Cardiac septum (tissue), 1 donor: ENCODE data around the gene FDCSP. TPM values are rescaled to one million over a fixed set of nuclear protein-coding genes. Genes with fewer than 3 reads are reported as not detected.
"Not testable (repeated sequence)": the region's sequence is repeated elsewhere in the genome, so short reads cannot be mapped to it uniquely, and the experiment has no call there.

ENCODE experiments used
- DNase-seq: peaks from one replicate; pipeline ENCODE4 v3.0.0-alpha.2; 2020; ENCODE audit warnings: low spot score
- intact Hi-C: fragments of 100-400 bp; cut with DNase I; formaldehyde crosslinking; loops from one replicate; pipeline ENCODE4 v1.14.0; 2022
- total RNA-seq: library from RNA; stranded (reverse); fragmentation: NEBNext Ultra II Directional; extraction: Animal tissue kit (Norgen Biotek cat#: 25700); gene quantifications from one replicate; pipeline ENCODE4 v1.2.1, GENCODE V29; 2021
- donor health status: DM: no; HTN: no; CAD: no.

The FDCSP gene
- total RNA-seq, 1 donor from 2014 or later, result not detected

- intact Hi-C loops, result no loop called here
- no peak for DNase-seq
Measured at GRCh38 chr4:70236125-70236524, 10.2 kb downstream of the FDCSP start.

GRCh38 chr4:70239131-70239883 is 13.4 kb downstream of the FDCSP start:
- DNase-seq, result no peak
- intact Hi-C loops, result no loop called here

GRCh38 chr4:70239884-70240591 is 14.1 kb downstream of the FDCSP start:
- intact Hi-C loops, result no loop called here
- no peak for DNase-seq

GRCh38 chr4:70242297-70242696 is 16.4 kb downstream of the FDCSP start, which contains the start of gene CSN3:
Gene CSN3 (plus strand): TSS chr4:70242597. CDS start chr4:70244820, 2,223 bp downstream.
- DNase-seq, intact Hi-C loops: not testable (repeated sequence)

GRCh38 chr4:70243091-70243490 is 17.2 kb downstream of the FDCSP start:
- intact Hi-C loops, result no loop called here
- no peak for DNase-seq

GRCh38 chr4:70251250-70251944 is 25.5 kb downstream of the FDCSP start:
- DNase-seq, result no peak
- intact Hi-C loops, result no loop called here

GRCh38 chr4:70251945-70252277 is 26.0 kb downstream of the FDCSP start:
- intact Hi-C loops, result no loop called here
- no peak for DNase-seq

GRCh38 chr4:70269674-70270073 is 43.8 kb downstream of the FDCSP start:
- intact Hi-C loops, result no loop called here
- DNase-seq, result no peak

- intact Hi-C loops, result no loop called here
- DNase-seq, result no peak
Measured at GRCh38 chr4:70277121-70277520, 51.2 kb downstream of the FDCSP start.

GRCh38 chr4:70280567-70280966 is 54.6 kb downstream of the FDCSP start:
- intact Hi-C loops, result no loop called here
- no peak for DNase-seq

Other genes starting within 250 kb of the FDCSP start
- not detected for gene STATH, start 230.2 kb upstream of the FDCSP start, total RNA-seq
- gene HTN3, start 197.7 kb upstream of the FDCSP start, total RNA-seq, result not detected
- not detected for gene HTN1, start 175.7 kb upstream of the FDCSP start, total RNA-seq
- not detected for gene PRR27, start 71.9 kb upstream of the FDCSP start, total RNA-seq
- not detected for gene ODAM, start 30.4 kb upstream of the FDCSP start, total RNA-seq
- gene CSN3, start 16.5 kb downstream of the FDCSP start, total RNA-seq, result not detected
- not detected for gene CABS1, start 108.9 kb downstream of the FDCSP start, total RNA-seq
- gene SMR3A, start 134.6 kb downstream of the FDCSP start, total RNA-seq, result not detected
- not detected for gene SMR3B, start 157.0 kb downstream of the FDCSP start, total RNA-seq
- not detected for gene OPRPN, start 171.8 kb downstream of the FDCSP start, total RNA-seq
- gene MUC7, start 246.1 kb downstream of the FDCSP start, total RNA-seq, result not detected